Measurements from ENCODE around the gene RASAL3.

- TF ChIP-seq CTCF (IDR thresholded peaks at IDR 0.05) = no peak
- no peak for TF ChIP-seq POLR2AphosphoS5 (IDR thresholded peaks at IDR 0.05)
- no peak for TF ChIP-seq EP300 (IDR thresholded peaks at IDR 0.05)
These were observed 428 bp downstream of the RASAL3 start for GRCh38 chr19:15463861-15464371.

All from esophagus muscularis mucosa (tissue), 4 donors.